ENCODE data around the gene PRKG1.
"Not testable (repeated sequence)": the region's sequence is repeated elsewhere in the genome, so short reads cannot be mapped to it uniquely, and the experiment has no call there.

Gene PRKG1

GRCh38 chr10:51281387-51281786 is 207.1 kb downstream of the PRKG1 start:
- DNase-seq, result not testable (repeated sequence)

GRCh38 chr10:51285601-51286000 is 211.3 kb downstream of the PRKG1 start:
- no peak for DNase-seq

GRCh38 chr10:51288511-51288910 is 214.2 kb downstream of the PRKG1 start:
- no peak for DNase-seq

GRCh38 chr10:51289519-51289918 is 215.2 kb downstream of the PRKG1 start:
- DNase-seq, result no peak

GRCh38 chr10:51291961-51292360 is 217.7 kb downstream of the PRKG1 start:
- no peak for DNase-seq

- DNase-seq, result no peak
These were observed 223.2 kb downstream of the PRKG1 start for GRCh38 chr10:51297438-51297837.

GRCh38 chr10:51300617-51301304 is 226.5 kb downstream of the PRKG1 start:
- no peak for DNase-seq

GRCh38 chr10:51301644-51302043 is 227.4 kb downstream of the PRKG1 start:
- no peak for DNase-seq

- no peak for DNase-seq
These were observed 228.0 kb downstream of the PRKG1 start for GRCh38 chr10:51302316-51302715.

GRCh38 chr10:51308116-51308515 is 233.8 kb downstream of the PRKG1 start:
- no peak for DNase-seq

- no peak for DNase-seq
These were observed 236.9 kb downstream of the PRKG1 start for GRCh38 chr10:51311228-51311627.

- no peak for DNase-seq
These were observed 238.5 kb downstream of the PRKG1 start for GRCh38 chr10:51312817-51313216.

- DNase-seq, result no peak
These were observed 239.0 kb downstream of the PRKG1 start for GRCh38 chr10:51313251-51313650.

- DNase-seq, result no peak
These were observed 239.6 kb downstream of the PRKG1 start for GRCh38 chr10:51313773-51314478.

- no peak for DNase-seq
These were observed 240.2 kb downstream of the PRKG1 start for GRCh38 chr10:51314481-51314880.

GRCh38 chr10:51318399-51319172 is 244.3 kb downstream of the PRKG1 start:
- DNase-seq, result no peak

- DNase-seq, result no peak
These were observed 244.8 kb downstream of the PRKG1 start for GRCh38 chr10:51319173-51319435.

- DNase-seq, result no peak
These were observed 247.0 kb downstream of the PRKG1 start for GRCh38 chr10:51321300-51321699.

GRCh38 chr10:51321980-51322379 is 247.7 kb downstream of the PRKG1 start:
- DNase-seq, result no peak

- no peak for DNase-seq
These were observed 251.4 kb downstream of the PRKG1 start for GRCh38 chr10:51325649-51326048.

- no peak for DNase-seq
These were observed 251.9 kb downstream of the PRKG1 start for GRCh38 chr10:51326174-51326573.

GRCh38 chr10:51327432-51327831 is 253.1 kb downstream of the PRKG1 start:
- no peak for DNase-seq

GRCh38 chr10:51340366-51340765 is 266.1 kb downstream of the PRKG1 start:
- no peak for DNase-seq

Measured in SHP77 treated with DMSO at 0.1 percent for 48 hours (cell line).